Measurements from ENCODE around the gene FAM174C.

Gene FAM174C

GRCh38 chr19:1315470-1316166, 40.3 kb downstream of the FAM174C start:
- no peaks in the 10 kb centered on the region for H3K79me2 ChIP-seq (ENCODE audit: low read length)
- peaks cover 8% of the 10 kb centered on the region; the same call in 1 of the 2 replicates for H3K4me1 ChIP-seq (ENCODE audit: low read length)
- peaks cover 18% of the 10 kb centered on the region for H3K27me3 ChIP-seq (ENCODE audit: low read depth, low read length)
- no peaks in the 10 kb centered on the region for H3K9me3 ChIP-seq (ENCODE audit: insufficient read depth, low read length)
- no peaks in the 10 kb centered on the region for H4K20me1 ChIP-seq (ENCODE audit: insufficient read depth, low read length)
- H3K9ac ChIP-seq (ENCODE audit: low read length) = no peak overlapping the region
- TF ChIP-seq EZH2phosphoT487 (IDR thresholded peaks at IDR 0.05; ENCODE audit: low read depth) = no peak
- TF ChIP-seq CTCF (IDR thresholded peaks at IDR 0.05; ENCODE audit: low read depth, low read length) = peak; percentile 52
- H3K27ac ChIP-seq (ENCODE audit: low read length) = no peak overlapping the region
- no peak overlapping the region for H3K4me2 ChIP-seq (ENCODE audit: low read length)
- H3K4me3 ChIP-seq (ENCODE audit: low read length) = no peak overlapping the region
- no peak overlapping the region for H2AFZ ChIP-seq (ENCODE audit: low read depth, low read length)
- no peaks in the 10 kb centered on the region for H3K36me3 ChIP-seq (replicated peaks; ENCODE audit: low read depth, low read length)

GRCh38 chr19:1316466-1316865, 41.1 kb downstream of the FAM174C start:
- Histone ChIP-seq H3K4me2 (ENCODE audit: low read length) (no peak overlapping the region), H3K9ac (ENCODE audit: low read length) (no peak overlapping the region)

GRCh38 chr19:1317274-1318003, 42.1 kb downstream of the FAM174C start:
- H3K9ac ChIP-seq (ENCODE audit: low read length) = no peak overlapping the region
- H3K36me3 ChIP-seq (replicated peaks; ENCODE audit: low read depth, low read length) = no peaks in the 10 kb centered on the region
- H3K4me1 ChIP-seq (ENCODE audit: low read length) = peaks cover 1% of the 10 kb centered on the region; the same call in 1 of the 2 replicates
- H3K27me3 ChIP-seq (ENCODE audit: low read depth, low read length) = peaks cover 20% of the 10 kb centered on the region
- H3K27ac ChIP-seq (ENCODE audit: low read length) = no peak overlapping the region
- H3K79me2 ChIP-seq (ENCODE audit: low read length) = no peaks in the 10 kb centered on the region
- no peak overlapping the region for H3K4me3 ChIP-seq (ENCODE audit: low read length)
- no peak overlapping the region for H2AFZ ChIP-seq (ENCODE audit: low read depth, low read length)
- H3K4me2 ChIP-seq (ENCODE audit: low read length) = no peak overlapping the region
- no peaks in the 10 kb centered on the region for H4K20me1 ChIP-seq (ENCODE audit: insufficient read depth, low read length)
- no peaks in the 10 kb centered on the region for H3K9me3 ChIP-seq (ENCODE audit: insufficient read depth, low read length)
- TF ChIP-seq CTCF (IDR thresholded peaks at IDR 0.05; ENCODE audit: low read depth, low read length) = no peak
- no peak for TF ChIP-seq EZH2phosphoT487 (IDR thresholded peaks at IDR 0.05; ENCODE audit: low read depth)

More at GRCh38 chr19:1316466-1316865, 41.1 kb downstream of the FAM174C start:
- H3K4me1 ChIP-seq (ENCODE audit: low read length) = peaks cover 8% of the 10 kb centered on the region; the same call in 1 of the 2 replicates
- peaks cover 20% of the 10 kb centered on the region for H3K27me3 ChIP-seq (ENCODE audit: low read depth, low read length)
- no peaks in the 10 kb centered on the region for H4K20me1 ChIP-seq (ENCODE audit: insufficient read depth, low read length)
- H3K36me3 ChIP-seq (replicated peaks; ENCODE audit: low read depth, low read length) = no peaks in the 10 kb centered on the region
- no peaks in the 10 kb centered on the region for H3K79me2 ChIP-seq (ENCODE audit: low read length)
- no peak overlapping the region for H2AFZ ChIP-seq (ENCODE audit: low read depth, low read length)
- no peaks in the 10 kb centered on the region for H3K9me3 ChIP-seq (ENCODE audit: insufficient read depth, low read length)
- H3K4me3 ChIP-seq (ENCODE audit: low read length) = no peak overlapping the region
- no peak overlapping the region for H3K27ac ChIP-seq (ENCODE audit: low read length)
- TF ChIP-seq EZH2phosphoT487 (IDR thresholded peaks at IDR 0.05; ENCODE audit: low read depth) (no peak), CTCF (IDR thresholded peaks at IDR 0.05; ENCODE audit: low read depth, low read length) (no peak)

Data from OCI-LY3 (cell line).